ENCODE measurements around the gene C2CD4C. TPM values are rescaled to one million over a fixed set of nuclear protein-coding genes. Genes with fewer than 3 reads are reported as not detected.

Gene C2CD4C
- polyA plus RNA-seq, 3 donors from 2014 or later, result not detected

- H3K27me3 Mint-ChIP-seq (ENCODE audit: low read depth in 3 of 3), result peaks cover 0 to 4% (median 3%) of the 10 kb centered on the region in 3 donors
- DNase-seq, result no peak
- H3K27ac Mint-ChIP-seq, result no peak overlapping the region
- no peaks in the 10 kb centered on the region for H3K36me3 Mint-ChIP-seq
- H3K4me1 Mint-ChIP-seq, result no peaks in the 10 kb centered on the region
- H3K4me3 Mint-ChIP-seq, result no peak overlapping the region
- H3K9me3 Mint-ChIP-seq, result peaks cover 0 to 2% (median 0%) of the 10 kb centered on the region in 6 donors
Observed at GRCh38 chr19:444677-445210, 35.8 kb upstream of the C2CD4C start.

GRCh38 chr19:443005-443404, 34.1 kb upstream of the C2CD4C start:
- H3K27ac Mint-ChIP-seq, result no peak overlapping the region
- peaks cover 0 to 2% (median 0%) of the 10 kb centered on the region in 6 donors for H3K9me3 Mint-ChIP-seq

GRCh38 chr19:442085-442484, 33.1 kb upstream of the C2CD4C start:
- H3K4me3 Mint-ChIP-seq, result no peak overlapping the region
- peaks cover 2 to 7% (median 3%) of the 10 kb centered on the region in 3 donors for H3K27me3 Mint-ChIP-seq (ENCODE audit: low read depth in 3 of 3)
- no peaks in the 10 kb centered on the region for H3K4me1 Mint-ChIP-seq
- no peak for DNase-seq
- no peak overlapping the region for H3K27ac Mint-ChIP-seq
- H3K36me3 Mint-ChIP-seq, result no peaks in the 10 kb centered on the region
- H3K9me3 Mint-ChIP-seq, result peaks cover 0 to 2% (median 0%) of the 10 kb centered on the region in 6 donors

More at GRCh38 chr19:443005-443404, 34.1 kb upstream of the C2CD4C start:
- no peak for DNase-seq
- Mint-ChIP-seq H3K4me3 (no peak overlapping the region), H3K36me3 (no peaks in the 10 kb centered on the region), H3K27me3 (ENCODE audit: low read depth in 3 of 3) (peaks cover 0 to 4% (median 3%) of the 10 kb centered on the region in 3 donors), H3K4me1 (no peaks in the 10 kb centered on the region)

- DNase-seq, result no peak
- H3K27ac Mint-ChIP-seq, result no peak overlapping the region
- H3K36me3 Mint-ChIP-seq, result no peaks in the 10 kb centered on the region
- H3K9me3 Mint-ChIP-seq, result peaks cover 0 to 2% (median 0%) of the 10 kb centered on the region in 6 donors
- no peak overlapping the region for H3K4me3 Mint-ChIP-seq
- peaks cover 2 to 7% (median 3%) of the 10 kb centered on the region in 3 donors for H3K27me3 Mint-ChIP-seq (ENCODE audit: low read depth in 3 of 3)
- no peaks in the 10 kb centered on the region for H3K4me1 Mint-ChIP-seq
Observed at GRCh38 chr19:441213-441836, 32.4 kb upstream of the C2CD4C start.

GRCh38 chr19:440391-441212, 31.7 kb upstream of the C2CD4C start:
- H3K4me1 Mint-ChIP-seq, result peaks cover 0 to under 1% of the 10 kb centered on the region in 2 donors
- no peaks in the 10 kb centered on the region for H3K36me3 Mint-ChIP-seq
- no peak overlapping the region for H3K4me3 Mint-ChIP-seq
- no peak for DNase-seq
- H3K27me3 Mint-ChIP-seq (ENCODE audit: low read depth in 3 of 3), result peaks cover 2 to 7% (median 3%) of the 10 kb centered on the region in 3 donors
- H3K9me3 Mint-ChIP-seq, result peaks cover 0 to 2% (median 0%) of the 10 kb centered on the region in 6 donors
- H3K27ac Mint-ChIP-seq, result no peak overlapping the region

- Mint-ChIP-seq H3K4me3 (no peak overlapping the region), H3K36me3 (no peaks in the 10 kb centered on the region), H3K4me1 (peaks cover 0 to 2% of the 10 kb centered on the region in 2 donors), H3K9me3 (peaks cover 0 to 2% (median 0%) of the 10 kb centered on the region in 6 donors), H3K27ac (no peak overlapping the region), H3K27me3 (ENCODE audit: low read depth in 3 of 3) (peaks cover 2 to 7% (median 3%) of the 10 kb centered on the region in 3 donors)
- DNase-seq, result no peak
Observed at GRCh38 chr19:439167-439900, 30.4 kb upstream of the C2CD4C start.

GRCh38 chr19:438416-438958, 29.5 kb upstream of the C2CD4C start:
- H3K4me1 Mint-ChIP-seq, result peaks cover 0 to 2% of the 10 kb centered on the region in 2 donors
- no peak overlapping the region for H3K27ac Mint-ChIP-seq
- peaks cover 0 to 2% (median 0%) of the 10 kb centered on the region in 6 donors for H3K9me3 Mint-ChIP-seq
- H3K36me3 Mint-ChIP-seq, result no peaks in the 10 kb centered on the region
- no peak overlapping the region for H3K4me3 Mint-ChIP-seq
- no peak for DNase-seq
- H3K27me3 Mint-ChIP-seq (ENCODE audit: low read depth in 3 of 3), result peaks cover 2 to 7% (median 3%) of the 10 kb centered on the region in 3 donors

- H3K27ac Mint-ChIP-seq, result no peak overlapping the region
- H3K4me1 Mint-ChIP-seq, result peaks cover 0 to 2% of the 10 kb centered on the region in 2 donors
- peaks cover 0 to 2% (median 0%) of the 10 kb centered on the region in 6 donors for H3K9me3 Mint-ChIP-seq
- no peak for DNase-seq
- H3K4me3 Mint-ChIP-seq, result peak overlapping the region in 1 of 5 donors; percentile 20
- no peaks in the 10 kb centered on the region for H3K36me3 Mint-ChIP-seq
- peaks cover 2 to 7% (median 3%) of the 10 kb centered on the region in 3 donors for H3K27me3 Mint-ChIP-seq (ENCODE audit: low read depth in 3 of 3)
Observed at GRCh38 chr19:437041-437440, 28.1 kb upstream of the C2CD4C start.

GRCh38 chr19:436413-436950, 27.5 kb upstream of the C2CD4C start:
- Mint-ChIP-seq H3K9me3 (peaks cover 0 to 2% (median 0%) of the 10 kb centered on the region in 6 donors), H3K36me3 (no peaks in the 10 kb centered on the region), H3K4me1 (peaks cover 0 to 2% of the 10 kb centered on the region in 2 donors), H3K27ac (no peak overlapping the region), H3K27me3 (ENCODE audit: low read depth in 3 of 3) (peaks cover 0 to 7% (median 2%) of the 10 kb centered on the region in 3 donors), H3K4me3 (no peak overlapping the region)
- no peak for DNase-seq

- Mint-ChIP-seq H3K27ac (no peak overlapping the region), H3K4me1 (peaks cover 0 to 2% of the 10 kb centered on the region in 2 donors), H3K27me3 (ENCODE audit: low read depth in 3 of 3) (peaks cover 1 to 4% (median 2%) of the 10 kb centered on the region in 3 donors), H3K4me3 (no peak overlapping the region), H3K9me3 (peaks cover 0 to 1% (median 0%) of the 10 kb centered on the region in 6 donors), H3K36me3 (no peaks in the 10 kb centered on the region)
- DNase-seq, result no peak
Observed at GRCh38 chr19:435707-436412, 26.9 kb upstream of the C2CD4C start.

- Mint-ChIP-seq H3K27ac (no peak overlapping the region), H3K9me3 (peaks cover 0 to 1% (median 0%) of the 10 kb centered on the region in 6 donors), H3K36me3 (no peaks in the 10 kb centered on the region), H3K4me1 (peaks cover 0 to 2% of the 10 kb centered on the region in 2 donors), H3K4me3 (no peak overlapping the region), H3K27me3 (ENCODE audit: low read depth in 3 of 3) (peaks cover 2 to 4% (median 2%) of the 10 kb centered on the region in 3 donors)
- DNase-seq, result no peak
Observed at GRCh38 chr19:435056-435706, 26.2 kb upstream of the C2CD4C start.

All from immature natural killer cell (primary cell).